H1 (cell line): Measurements from ENCODE around the gene CTNNA3. TPM values are rescaled to one million over a fixed set of nuclear protein-coding genes. Genes with fewer than 3 reads are reported as not detected.

Source experiments
- CTCF ChIA-PET: fragments of 300-600 bp; sonication (Branson Sonifier 250); formaldehyde crosslinking; loops from one replicate; lab custom pipeline; 2021; ENCODE audit not compliant: partially characterized antibody; lab: Charles Lee
- POLR2A ChIA-PET: fragments of 300-600 bp; sonication (Branson Sonifier 250); formaldehyde crosslinking; loops from one replicate; lab custom pipeline; 2021; ENCODE audit warnings: inconsistent platforms; ENCODE audit not compliant: partially characterized antibody; lab: Charles Lee
- DNase-seq, 2 experiments: peaks; one replicate each; pipeline versions ENCODE4 v3.0.0 to v3.0.0-alpha.2; 2010 to 2022; ENCODE audit warnings: low spot score in 2 of 2, low read depth in 1 of 2, mixed read lengths in 1 of 2
- FAIRE-seq: peaks from 2 replicates; lab custom pipeline; 2011; peaks lifted over from hg19 to GRCh38; lab: Jason Lieb, UNC
- H2AFZ ChIP-seq: 2 replicates; pipeline ENCODE4 v1.8.1; 2012; ENCODE audit warnings: low read length, inconsistent platforms
- H2AK5ac ChIP-seq: 2 replicates; pipeline ENCODE4 v1.6.1; 2013; ENCODE audit warnings: low read depth, low read length
- H2BK120ac ChIP-seq: replicated peaks from 2 replicates; pipeline ENCODE3; 2013; ENCODE audit warnings: low read depth, low read length, inconsistent platforms
- H2BK12ac ChIP-seq: 2 replicates; pipeline ENCODE4 v1.6.1; 2013; ENCODE audit warnings: low read depth, low read length
- H2BK15ac ChIP-seq: 2 replicates; pipeline ENCODE4 v1.6.1; 2013; ENCODE audit warnings: low read length
- H2BK20ac ChIP-seq: 2 replicates; pipeline ENCODE4 v1.6.1; 2013; ENCODE audit warnings: low read length
- H2BK5ac ChIP-seq: 2 replicates; pipeline ENCODE4 v1.6.1; 2013; ENCODE audit warnings: low read depth, low read length
- H3K14ac ChIP-seq: 2 replicates; pipeline ENCODE4 v1.6.1; 2013; ENCODE audit warnings: inconsistent platforms; ENCODE audit not compliant: insufficient read length
- H3K18ac ChIP-seq: 2 replicates; pipeline ENCODE4 v1.6.1; 2013; ENCODE audit warnings: low read length; ENCODE audit errors: extremely low read depth
- H3K23ac ChIP-seq: 2 replicates; pipeline ENCODE4 v1.6.1; 2013; ENCODE audit warnings: inconsistent platforms; ENCODE audit not compliant: insufficient read length
- H3K23me2 ChIP-seq: 2 replicates; pipeline ENCODE4 v1.6.1; 2013; ENCODE audit warnings: low read depth, low read length
- H3K27ac ChIP-seq: 2 replicates; pipeline ENCODE4 v1.6.1; 2011; ENCODE audit warnings: low read depth, low read length, inconsistent platforms
- H3K27me3 ChIP-seq, 4 experiments: replicated peaks in 1 of 4; 1 replicate in 1 of 4; 2 replicates in 3 of 4; pipeline versions ENCODE4 v1.6.1 to v1.8.1; 2011 to 2013; ENCODE audit warnings: low read length in 3 of 4, mild to moderate bottlenecking in 3 of 4, inconsistent platforms in 2 of 4, mixed read lengths in 2 of 4, moderate library complexity in 1 of 4; ENCODE audit not compliant: control insufficient read depth in 3 of 4, insufficient read depth in 3 of 4; ENCODE audit errors: extremely low read depth in 1 of 4
- H3K36me3 ChIP-seq, 4 experiments: 2 replicates each; pipeline versions ENCODE4 v1.6.1 to v1.8.1; 2011 to 2013; ENCODE audit warnings: mild to moderate bottlenecking in 4 of 4, low read length in 3 of 4, moderate library complexity in 2 of 4, control low read depth in 1 of 4, inconsistent platforms in 1 of 4; ENCODE audit not compliant: insufficient read depth in 4 of 4, control insufficient read depth in 2 of 4
- H3K4ac ChIP-seq: replicated peaks from 2 replicates; pipeline ENCODE3; 2013; ENCODE audit warnings: low read length, low read depth, mixed read lengths, inconsistent platforms; ENCODE audit not compliant: insufficient read length
- H3K4me1 ChIP-seq, 4 experiments: replicated peaks in 1 of 4; 1 replicate in 1 of 4; 2 replicates in 3 of 4; pipeline versions ENCODE4 v1.6.1 to v1.8.1; 2011 to 2013; ENCODE audit warnings: low read length in 3 of 4, inconsistent platforms in 2 of 4, mixed read lengths in 1 of 4; ENCODE audit not compliant: insufficient read depth in 4 of 4, control insufficient read depth in 3 of 4
- H3K4me2 ChIP-seq, 2 experiments: 2 replicates each; pipeline versions ENCODE4 v1.6.1 to v1.8.1; 2011 to 2013; ENCODE audit warnings: low read depth in 2 of 2, low read length in 2 of 2, control low read depth in 1 of 2, inconsistent platforms in 1 of 2, mild to moderate bottlenecking in 1 of 2; ENCODE audit not compliant: insufficient read depth in 1 of 2
- H3K4me3 ChIP-seq, 4 experiments: fragments of 200-600, 300-600 bp in 1 of 4; sonication (generic), shearing (Covaris generic), sonication (Bioruptor Twin) in 1 of 4; 2 replicates each; pipeline versions ENCODE4 v1.5.1 to v1.8.1; 2011 to 2016; ENCODE audit warnings: low read length in 4 of 4, low read depth in 3 of 4, control low read depth in 2 of 4, inconsistent platforms in 2 of 4, mild to moderate bottlenecking in 2 of 4, mixed read lengths in 1 of 4, moderate library complexity in 1 of 4; ENCODE audit not compliant: insufficient read depth in 2 of 4; ENCODE audit errors: extremely low read depth in 1 of 4
- H3K56ac ChIP-seq: replicated peaks from 2 replicates; pipeline ENCODE3; 2013; ENCODE audit warnings: low read depth, mild to moderate bottlenecking, mixed read lengths, low read length, inconsistent platforms; ENCODE audit not compliant: insufficient read length
- H3K79me1 ChIP-seq: 2 replicates; pipeline ENCODE4 v1.6.1; 2013; ENCODE audit warnings: low read depth, low read length, control low read depth
- H3K79me2 ChIP-seq, 2 experiments: 2 replicates each; pipeline versions ENCODE4 v1.6.1 to v1.8.1; 2012 to 2013; ENCODE audit warnings: low read length in 2 of 2, mild to moderate bottlenecking in 2 of 2, inconsistent platforms in 1 of 2; ENCODE audit not compliant: insufficient read depth in 2 of 2, control insufficient read depth in 1 of 2
- H3K9ac ChIP-seq, 4 experiments: replicated peaks in 1 of 4; 1 replicate in 1 of 4; 2 replicates in 3 of 4; pipeline versions ENCODE4 v1.6.1 to v1.8.1; 2011 to 2013; ENCODE audit warnings: low read depth in 3 of 4, low read length in 3 of 4, control low read depth in 2 of 4, mild to moderate bottlenecking in 2 of 4, moderate library complexity in 2 of 4, inconsistent platforms in 1 of 4; ENCODE audit errors: extremely low read depth in 1 of 4
- H3K9me3 ChIP-seq, 2 experiments: 2 replicates each; pipeline versions ENCODE4 v1.6.1 to v1.8.1; 2012 to 2013; ENCODE audit warnings: mild to moderate bottlenecking in 2 of 2, moderate library complexity in 2 of 2, control low read depth in 1 of 2, inconsistent platforms in 1 of 2, low read depth in 1 of 2, low read length in 1 of 2, mixed read lengths in 1 of 2; ENCODE audit not compliant: insufficient read depth in 2 of 2
- H4K20me1 ChIP-seq, 2 experiments: replicated peaks in 1 of 2; 2 replicates each; pipeline versions ENCODE3 to v1.8.1; 2011 to 2013; ENCODE audit warnings: inconsistent platforms in 2 of 2, low read length in 2 of 2, mild to moderate bottlenecking in 1 of 2; ENCODE audit not compliant: insufficient read depth in 2 of 2, control insufficient read depth in 1 of 2
- H4K5ac ChIP-seq: 2 replicates; pipeline ENCODE4 v1.6.1; 2013; ENCODE audit warnings: low read length, low read depth, mixed read lengths, inconsistent platforms; ENCODE audit not compliant: insufficient read length
- H4K8ac ChIP-seq: 2 replicates; pipeline ENCODE4 v1.8.0; 2013; ENCODE audit warnings: mild to moderate bottlenecking, moderate library complexity, low read length, inconsistent platforms; ENCODE audit not compliant: insufficient read depth; ENCODE audit errors: extremely low read depth
- H4K91ac ChIP-seq: replicated peaks from 2 replicates; pipeline ENCODE3; 2013; ENCODE audit warnings: low read length, mixed read lengths, inconsistent platforms; ENCODE audit not compliant: insufficient read length
- ASH2L ChIP-seq: fragments of 200-600, 300-600 bp; sonication (generic); IDR thresholded peaks from one replicate; pipeline ENCODE4 v1.7.1; 2017; ENCODE audit warnings: low read length
- CBX5 ChIP-seq: fragments of 300-800, 300-1000 bp; sonication (generic); IDR thresholded peaks from 2 replicates; pipeline ENCODE4 v1.7.1; 2016; ENCODE audit warnings: antibody characterized with exemption, low read length, low read depth
- EZH2 ChIP-seq: fragments of 200-600 bp; sonication (generic); IDR thresholded peaks from 2 replicates; pipeline ENCODE4 v1.7.1; 2012; ENCODE audit warnings: low read depth, mild to moderate bottlenecking, moderate library complexity, low read length, inconsistent platforms; ENCODE audit not compliant: severe bottlenecking
- RFX5 ChIP-seq: IDR thresholded peaks from 2 replicates; pipeline ENCODE4 v1.6.1; 2011; ENCODE audit warnings: low read depth, low read length, improper control_type of control experiment, borderline replicate concordance
- WGBS, 2 experiments: shearing (Covaris generic) in 1 of 2; methylation state at CpG; one replicate each; pipeline versions ENCODE4 v1.1.6 to v1.1.7; 2013 to 2015; ENCODE audit warnings: low lambda C conversion rate in 2 of 2, mixed read lengths in 2 of 2, inconsistent platforms in 1 of 2, low coverage in 1 of 2, missing lambda C conversion rate in 1 of 2; ENCODE audit not compliant: insufficient replicate concordance in 2 of 2, insufficient coverage in 1 of 2, insufficient read length in 1 of 2; ENCODE audit errors: extremely low coverage in 1 of 2, missing lambda C conversion rate in 1 of 2; 5-methylcytosine and 5-hydroxymethylcytosine counted together
- polyA plus RNA-seq, 7 experiments: library from polyadenylated mRNA; depleted of rRNA in 3 of 7; stranded (reverse) in 5 of 7; unstranded in 2 of 7; fragments of >200 nt in 5 of 7; fragments of 200-250 nt in 2 of 7; gene quantifications; 1 replicate in 5 of 7; 2 replicates in 1 of 7; 4 replicates in 1 of 7; pipeline versions ENCODE4 v1.2.1 to v1.2.3, GENCODE V29; 2011 to 2013; ENCODE audit warnings: missing spikeins in 2 of 7, mixed read lengths in 2 of 7
- total RNA-seq: library from RNA; stranded (reverse); fragmentation: NEBNext Ultra II Directional; extraction: Animal tissue kit (Norgen Biotek cat#: 25700); gene quantifications from 2 replicates; pipeline ENCODE4 v1.2.1, GENCODE V29; 2021

CTNNA3 gene
- total and polyA plus RNA-seq, 2 of the 8 experiments (the other 6 are each of a cell fraction or from before 2014, with no cell fraction given) = 1.3 to 1.5 TPM

GRCh38 chr10:67050415-67050814, 645.6 kb downstream of the CTNNA3 start:
- FAIRE-seq (peak; percentile 7), DNase-seq (no peak)
- no peaks in the 10 kb centered on the region for H3K9me3 ChIP-seq
- no peaks in the 10 kb centered on the region for H3K4me1 ChIP-seq
- no peaks in the 10 kb centered on the region for H3K23me2 ChIP-seq
- H3K9ac ChIP-seq = no peak overlapping the region
- no peaks in the 10 kb centered on the region for H3K79me2 ChIP-seq
- no peaks in the 10 kb centered on the region for H3K79me1 ChIP-seq
- POLR2A ChIA-PET = interaction anchor here (1.2 kb wide), 1 partner anchor 10 kb away, joined by 3 read pairs; no protein-coding TSS in a partner anchor
- H2BK20ac ChIP-seq = no peak overlapping the region
- no peak overlapping the region for H4K91ac ChIP-seq
- H4K5ac ChIP-seq = no peak overlapping the region
- H2AFZ ChIP-seq = no peak overlapping the region
- H4K8ac ChIP-seq = no peak overlapping the region
- CTCF ChIA-PET = no interaction called here
- no peak overlapping the region for H2BK5ac ChIP-seq
- no peak overlapping the region for H2BK15ac ChIP-seq
- no peak overlapping the region for H2AK5ac ChIP-seq
- 78% methylated on average over 5 of the region's 5 CpGs; no CpG with 5 or more reads in 1 of the 2 experiments for whole genome bisulfite sequencing, 2 experiments
- H2BK12ac ChIP-seq = no peak overlapping the region
- no peak overlapping the region for H3K4ac ChIP-seq
- H3K27me3 ChIP-seq = peaks cover 0 to 1% (median 0%) of the 10 kb centered on the region in 4 experiments; a peak in 1 of 7 replicates
- no peak overlapping the region for H3K14ac ChIP-seq
- no peaks in the 10 kb centered on the region for H3K36me3 ChIP-seq
- no peak overlapping the region for H3K23ac ChIP-seq
- TF ChIP-seq CBX5 (no peak), RFX5 (no peak), EZH2 (no peak), ASH2L (no peak)
- H3K4me2 ChIP-seq = no peak overlapping the region
- H4K20me1 ChIP-seq = no peaks in the 10 kb centered on the region
- H3K56ac ChIP-seq = no peak overlapping the region
- H3K4me3 ChIP-seq = no peak overlapping the region
- no peak overlapping the region for H3K27ac ChIP-seq
- no peak overlapping the region for H2BK120ac ChIP-seq
- H3K18ac ChIP-seq = no peak overlapping the region
